GM04504 (cell line): ENCODE data around the gene PRDM16.

ENCODE experiments used
- DNase-seq: peaks from one replicate; pipeline ENCODE4 v3.0.0-alpha.2; 2012; ENCODE audit warnings: low read depth

Gene PRDM16

DNA sequence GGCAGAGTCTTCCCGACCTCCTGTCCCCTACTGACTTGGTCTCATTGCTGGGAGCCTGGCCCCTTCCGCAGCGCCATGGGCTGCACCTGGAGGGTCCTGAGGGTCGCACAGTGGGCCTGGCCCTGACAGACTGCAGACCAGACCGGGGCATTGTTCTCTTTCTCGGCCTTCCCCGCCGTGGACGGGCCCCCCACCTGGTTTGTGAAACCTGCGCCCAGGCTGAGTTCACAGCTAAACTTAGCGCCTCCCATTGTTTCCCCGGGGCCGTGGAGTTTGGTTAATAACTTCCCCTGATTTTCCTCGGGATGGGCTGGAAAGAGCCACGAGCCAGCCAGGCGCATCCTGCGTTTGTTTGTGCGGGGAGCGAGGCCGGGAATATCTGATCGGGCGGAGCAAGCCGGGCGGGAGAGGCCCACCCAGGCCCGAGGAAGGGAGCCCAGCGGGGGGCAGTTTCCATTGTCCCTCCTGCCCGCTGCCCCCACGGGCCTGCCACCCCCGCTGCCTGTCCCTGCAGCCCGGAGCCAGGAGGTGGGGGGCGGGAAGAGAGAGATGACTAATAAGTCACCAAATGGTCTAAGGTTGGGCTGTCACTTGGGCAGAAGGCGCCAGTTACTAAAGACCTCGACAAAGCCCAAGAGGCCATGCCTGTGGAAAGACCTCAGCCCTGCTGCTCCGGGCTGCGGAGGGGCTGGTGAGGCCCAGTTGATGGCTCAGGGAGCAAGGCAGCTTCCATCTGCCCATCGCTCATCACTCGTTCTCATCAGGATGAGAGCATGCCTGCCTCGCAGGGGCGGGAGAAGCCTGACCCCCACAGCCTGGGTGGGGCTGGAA is 346.5 kb downstream of the PRDM16 start:
- DNase-seq: no peak

DNA sequence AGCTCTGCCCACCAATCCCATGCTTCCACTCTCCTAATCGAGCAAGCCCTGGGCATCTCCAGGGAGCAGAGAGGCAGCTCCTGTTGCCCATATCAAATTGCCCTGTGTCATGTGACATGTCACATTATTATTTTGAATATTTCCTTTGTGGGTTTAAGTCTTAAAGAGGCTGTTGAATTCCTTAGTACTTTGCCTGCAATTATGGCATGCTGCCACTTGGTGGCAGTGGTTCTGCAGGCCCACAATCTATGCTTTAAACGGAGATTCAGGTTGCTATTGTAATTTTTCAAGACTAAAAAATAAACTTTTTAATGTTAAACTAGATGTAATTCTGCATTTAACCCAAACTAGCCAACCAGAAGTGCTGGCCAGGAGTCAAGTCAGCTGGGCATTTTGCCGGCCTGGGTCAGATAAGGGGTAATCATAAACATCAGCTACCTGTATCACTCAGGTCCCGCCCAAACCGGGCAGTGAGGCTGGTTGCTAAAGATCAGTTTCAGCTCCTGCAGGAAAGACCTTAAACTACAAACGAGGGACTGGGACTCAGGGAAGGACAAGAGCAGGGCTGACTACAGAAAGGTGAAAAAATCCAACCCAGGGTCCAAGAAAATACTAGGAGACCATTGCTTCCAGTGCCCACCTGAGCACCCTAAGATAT is 348.2 kb downstream of the PRDM16 start:
- DNase-seq: no peak

DNA sequence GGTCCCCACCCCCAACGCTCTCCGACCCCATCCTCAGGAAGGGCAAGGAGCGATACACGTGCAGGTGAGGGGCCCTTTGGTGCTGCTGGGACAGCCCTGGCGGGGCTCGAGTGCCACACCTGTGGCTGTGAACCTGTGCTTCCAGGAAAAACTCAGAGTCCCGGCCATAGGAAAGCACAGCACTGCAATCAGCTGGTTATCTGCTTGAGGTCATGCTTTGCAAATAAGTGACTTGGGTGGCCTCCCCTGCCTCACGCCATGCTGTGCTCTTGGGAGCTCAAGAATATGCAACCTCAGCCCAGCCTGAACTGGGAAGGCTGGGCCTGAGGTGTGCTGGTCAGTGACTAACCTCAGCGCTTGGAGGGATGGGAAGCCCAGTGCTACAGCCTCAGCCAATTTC is 348.9 kb downstream of the PRDM16 start:
- no peak for DNase-seq

DNA sequence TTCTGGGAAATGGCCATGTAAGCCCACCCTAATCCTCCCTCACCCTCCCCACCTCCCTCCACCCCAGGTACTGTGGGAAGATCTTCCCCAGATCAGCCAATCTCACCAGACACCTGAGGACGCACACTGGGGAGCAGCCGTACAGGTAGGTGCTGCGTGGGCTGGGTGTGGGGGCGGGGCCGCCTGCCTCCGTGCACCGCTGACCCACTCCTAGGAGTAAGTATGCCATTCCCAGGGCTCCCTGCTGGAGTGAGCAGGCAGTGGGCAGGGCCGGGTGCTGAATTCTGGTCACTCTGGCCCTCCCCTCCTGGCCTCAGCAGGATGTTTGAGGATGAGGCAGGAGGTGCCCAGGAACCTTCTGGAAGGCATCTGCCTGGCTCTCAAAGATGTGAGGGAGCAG is 349.6 kb downstream of the PRDM16 start:
- no peak for DNase-seq

DNA sequence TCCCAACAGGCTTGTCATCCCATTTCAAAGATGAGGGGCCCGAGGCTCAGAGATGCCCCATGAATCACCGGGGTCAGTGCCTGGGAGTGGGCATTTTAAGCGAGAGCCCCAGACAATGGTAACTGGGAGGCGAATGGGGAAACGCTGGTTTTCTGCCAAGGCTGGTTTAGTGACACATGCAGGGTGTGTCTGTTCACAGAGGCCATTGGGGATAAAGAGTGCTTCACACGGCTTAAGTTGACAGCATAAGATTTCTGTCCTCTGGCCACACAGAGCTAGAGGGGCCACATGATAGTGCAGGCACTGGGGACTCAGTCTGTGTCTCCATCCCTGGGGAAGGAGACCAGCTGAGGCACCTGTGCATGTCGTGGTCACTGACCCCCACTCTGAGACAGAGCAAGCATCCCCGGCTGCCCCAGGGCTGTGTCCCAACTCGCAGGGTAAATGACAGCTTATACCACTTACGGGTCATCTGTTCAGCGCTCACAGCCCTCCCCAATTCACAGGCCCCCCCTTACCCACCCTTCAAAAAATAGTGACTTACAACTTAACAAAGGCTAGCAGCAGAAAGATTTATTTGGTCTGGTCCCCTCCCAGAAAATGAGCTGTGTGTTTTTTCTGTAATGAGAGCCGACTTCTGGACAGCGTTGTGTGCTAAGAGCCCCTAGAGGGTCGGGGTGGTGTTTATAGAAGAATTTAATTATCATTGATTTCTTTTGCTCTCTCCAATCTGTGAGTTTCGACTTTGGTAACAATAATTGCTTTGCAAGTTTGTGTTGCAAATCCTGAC is 350.6 kb downstream of the PRDM16 start:
- no peak for DNase-seq

DNA sequence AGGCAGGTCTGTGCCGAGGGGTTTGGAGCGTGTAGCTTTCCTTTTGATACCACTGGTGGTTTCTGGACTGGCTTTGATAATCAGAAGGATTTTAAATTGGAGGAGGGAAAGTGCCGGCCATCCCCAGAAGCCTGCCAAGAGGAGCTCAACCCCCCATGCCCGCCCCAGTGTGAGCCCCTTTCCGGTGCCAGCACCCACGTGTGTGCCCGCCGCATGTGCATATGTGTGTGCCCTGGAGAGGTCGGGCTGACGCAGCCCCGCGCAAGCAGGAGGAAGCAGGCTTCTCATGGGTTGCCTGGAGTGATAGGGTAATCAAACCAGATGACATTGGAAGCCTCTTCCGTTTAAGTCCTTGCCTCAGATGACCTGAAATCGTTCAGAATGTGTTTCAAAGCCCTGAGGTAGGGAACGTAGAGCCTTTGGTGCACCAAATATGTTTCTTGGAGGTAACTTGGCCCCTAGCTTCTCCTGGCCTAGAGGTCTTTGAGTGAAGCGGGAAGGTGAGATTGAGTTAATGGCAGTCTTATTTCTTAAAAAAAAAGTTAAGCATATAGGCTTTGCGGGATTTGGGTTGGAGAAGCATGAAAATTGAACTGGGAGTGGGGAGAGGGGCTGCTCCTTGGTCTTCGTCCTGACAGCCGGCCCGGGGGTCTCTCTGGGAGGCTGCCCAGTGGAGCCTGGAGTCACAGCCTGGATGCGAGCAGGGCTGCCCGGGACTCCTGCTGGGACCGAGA is 351.4 kb downstream of the PRDM16 start:
- DNase-seq: no peak

DNA sequence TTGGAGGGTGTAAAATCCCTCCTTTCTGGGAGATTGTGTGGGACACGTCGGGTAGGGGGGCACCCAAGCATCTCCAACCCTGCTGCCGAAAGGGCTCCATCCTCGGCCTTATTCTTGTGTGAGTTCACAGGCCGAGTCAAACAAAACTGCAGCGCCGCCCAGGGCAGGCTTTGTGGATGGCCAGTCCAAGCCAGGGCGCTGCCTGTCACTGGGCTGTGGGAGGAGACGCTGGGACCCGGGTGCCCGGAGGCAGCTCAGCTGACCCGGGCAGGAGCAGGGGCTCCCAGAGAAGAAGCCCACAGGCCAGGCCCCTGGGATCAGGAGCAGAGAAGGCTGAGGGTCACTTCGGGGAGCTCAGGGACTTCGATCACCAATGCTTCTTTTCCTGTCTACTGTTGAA is 353.6 kb downstream of the PRDM16 start:
- no peak for DNase-seq

DNA sequence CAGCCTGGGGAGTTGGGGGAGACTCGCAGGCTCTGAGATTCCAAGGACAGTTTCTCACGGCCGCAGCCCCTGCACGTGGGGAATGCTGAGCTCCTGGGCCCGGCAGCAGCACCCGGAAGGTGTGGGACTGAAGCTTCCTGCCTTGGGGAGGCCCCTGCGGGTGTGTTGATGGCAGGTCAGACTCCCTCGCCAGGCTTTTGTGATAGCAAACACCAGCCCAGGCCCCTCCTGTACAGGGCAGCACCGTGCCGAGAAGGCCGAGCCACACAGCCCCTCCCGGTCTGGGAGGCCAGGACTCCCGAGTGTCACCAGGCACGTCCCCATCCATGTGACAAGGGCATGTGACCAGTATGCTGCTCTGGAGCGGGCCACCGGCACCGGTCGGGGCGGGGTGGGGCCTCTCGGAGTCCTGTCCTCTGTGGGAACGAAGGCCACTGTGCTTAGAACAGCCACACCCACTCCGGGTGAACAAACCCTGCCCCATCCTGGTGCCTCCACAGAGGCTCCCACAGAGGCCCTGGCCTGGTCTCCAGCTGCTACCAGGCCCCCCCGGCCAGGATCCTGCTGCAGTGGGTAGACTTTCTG is 354.3 kb downstream of the PRDM16 start:
- DNase-seq: no peak

DNA sequence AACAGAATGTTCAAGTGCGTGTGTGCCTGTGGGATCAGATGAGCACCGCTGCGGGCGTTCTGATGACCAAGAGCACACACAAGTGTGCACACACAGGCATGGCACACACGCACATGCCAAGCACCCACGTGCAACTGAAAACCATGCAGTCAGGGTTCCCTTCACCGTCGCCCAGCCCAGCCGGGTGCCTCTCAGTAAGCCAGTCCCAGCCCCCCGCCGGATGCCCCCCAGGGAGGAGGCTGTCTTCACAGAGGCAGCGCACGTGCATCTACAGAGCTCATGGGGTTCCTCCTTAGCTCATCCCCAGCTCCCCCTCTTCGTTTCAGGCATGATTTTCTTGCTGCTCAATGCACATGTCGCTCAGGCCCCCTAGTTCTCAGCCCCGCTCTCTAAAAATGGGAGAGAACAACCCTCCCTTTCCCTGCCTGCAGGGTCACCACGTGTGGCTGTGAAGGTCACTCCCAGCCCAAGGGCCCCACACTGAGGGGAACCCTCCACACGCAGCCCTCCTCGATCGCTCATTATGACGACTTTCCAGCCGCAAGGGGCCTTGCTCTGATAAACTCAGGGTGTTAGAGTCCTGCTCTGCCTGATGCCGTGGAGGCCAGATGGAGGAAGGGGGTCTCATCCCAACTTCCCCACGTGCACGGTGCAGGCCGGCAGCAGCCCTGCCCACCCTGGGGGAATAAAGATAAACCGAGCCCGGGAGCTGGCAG is 355.1 kb downstream of the PRDM16 start:
- no peak for DNase-seq

DNA sequence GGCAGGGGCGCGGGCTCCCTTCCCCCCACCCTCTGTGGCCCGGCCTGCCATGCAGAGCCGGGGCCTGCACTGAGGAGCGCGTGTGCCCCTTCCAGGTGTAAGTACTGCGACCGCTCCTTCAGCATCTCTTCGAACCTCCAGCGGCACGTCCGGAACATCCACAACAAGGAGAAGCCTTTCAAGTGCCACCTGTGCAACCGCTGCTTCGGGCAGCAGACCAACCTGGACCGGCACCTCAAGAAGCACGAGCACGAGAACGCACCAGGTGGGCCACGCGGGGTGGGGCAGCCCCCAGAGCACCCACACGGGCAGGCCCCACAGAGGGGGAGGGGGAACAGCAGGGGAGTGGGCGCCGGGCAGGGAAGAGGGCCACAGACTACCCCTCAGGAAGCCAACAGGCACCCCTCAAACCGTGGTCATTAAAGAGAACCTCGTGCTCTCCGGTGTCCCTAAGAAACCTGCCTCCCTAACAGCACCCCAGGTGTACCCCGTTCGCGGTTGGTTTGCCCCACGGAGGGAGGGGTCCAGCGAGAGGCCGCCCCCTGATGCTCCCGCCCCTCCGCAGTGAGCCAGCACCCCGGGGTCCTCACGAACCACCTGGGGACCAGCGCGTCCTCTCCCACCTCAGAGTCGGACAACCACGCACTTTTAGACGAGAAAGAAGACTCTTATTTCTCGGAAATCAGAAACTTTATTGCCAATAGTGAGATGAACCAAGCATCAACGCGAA is 356.6 kb downstream of the PRDM16 start:
- no peak for DNase-seq

DNA sequence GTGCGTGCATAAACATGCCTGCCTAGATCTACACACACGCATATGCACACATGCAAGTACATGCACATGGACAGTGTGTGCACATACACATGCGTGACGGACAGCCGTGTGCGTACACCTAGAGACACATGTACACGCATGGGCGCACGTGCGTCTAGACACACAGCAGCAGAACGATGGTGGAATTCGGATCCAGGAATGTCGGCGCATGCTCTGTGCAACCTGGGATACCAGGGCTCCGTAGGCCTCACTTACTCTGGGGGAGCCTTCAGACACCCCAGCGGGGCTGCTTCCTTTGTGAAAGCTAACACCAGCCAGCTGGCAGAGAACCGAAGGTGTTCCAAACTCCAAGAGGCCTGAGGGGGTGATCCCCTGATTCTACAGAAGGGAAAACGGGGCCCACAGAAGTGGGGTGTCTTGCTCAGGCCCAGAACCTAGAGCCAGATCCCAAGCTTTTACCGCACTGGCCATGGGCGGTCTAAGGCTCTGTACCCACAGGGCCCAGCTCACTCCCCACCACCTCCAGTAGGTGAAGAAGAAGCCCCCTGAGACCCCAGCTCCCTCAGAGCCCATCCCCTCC is 358.0 kb downstream of the PRDM16 start:
- no peak for DNase-seq

DNA sequence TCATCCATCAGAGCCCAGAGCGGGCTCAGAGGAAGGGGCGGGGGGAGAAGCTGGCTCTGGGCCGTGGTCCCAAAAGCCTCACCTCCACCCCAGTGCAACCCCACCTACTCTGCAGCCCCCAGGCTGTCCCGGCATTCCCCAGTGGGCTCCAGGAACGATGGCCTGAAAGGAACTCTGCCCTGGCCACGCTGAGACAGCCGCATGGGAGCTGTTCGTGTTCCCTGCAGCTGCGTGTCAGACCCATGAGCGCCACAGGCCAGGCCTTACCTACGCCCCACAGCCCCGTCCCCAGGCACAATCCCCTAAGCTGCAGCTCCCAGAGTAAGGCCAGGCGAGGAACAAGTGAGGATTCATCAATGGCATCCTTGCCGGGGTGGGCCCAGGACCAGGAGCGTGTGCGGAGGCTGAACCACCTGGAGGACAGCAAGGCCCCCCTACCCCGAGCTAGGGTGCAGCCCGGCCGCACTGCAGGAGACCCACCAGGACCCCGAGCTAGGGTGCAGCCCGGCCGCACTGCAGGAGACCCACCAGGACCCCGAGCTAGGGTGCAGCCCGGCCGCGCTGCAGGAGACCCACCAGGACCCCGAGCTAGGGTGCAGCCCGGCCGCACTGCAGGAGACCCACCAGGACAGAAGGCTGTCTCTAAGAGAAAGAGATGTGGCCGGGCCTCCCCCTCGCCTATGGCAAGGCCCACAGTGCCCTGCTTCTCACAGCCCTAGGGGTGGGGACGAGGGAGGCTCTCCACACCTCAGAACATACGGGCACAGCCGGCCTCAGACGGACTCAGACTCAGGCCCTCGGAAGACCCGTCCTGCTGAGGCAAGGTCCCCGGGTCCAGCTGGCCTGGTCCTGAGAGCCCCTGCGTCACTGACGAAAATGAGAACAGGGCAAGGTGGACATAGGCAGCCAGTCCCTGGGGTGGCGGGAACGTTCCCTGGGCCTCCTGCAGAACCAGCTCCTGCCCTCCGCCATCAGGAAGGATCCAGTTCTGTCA is 359.0 kb downstream of the PRDM16 start:
- no peak for DNase-seq

DNA sequence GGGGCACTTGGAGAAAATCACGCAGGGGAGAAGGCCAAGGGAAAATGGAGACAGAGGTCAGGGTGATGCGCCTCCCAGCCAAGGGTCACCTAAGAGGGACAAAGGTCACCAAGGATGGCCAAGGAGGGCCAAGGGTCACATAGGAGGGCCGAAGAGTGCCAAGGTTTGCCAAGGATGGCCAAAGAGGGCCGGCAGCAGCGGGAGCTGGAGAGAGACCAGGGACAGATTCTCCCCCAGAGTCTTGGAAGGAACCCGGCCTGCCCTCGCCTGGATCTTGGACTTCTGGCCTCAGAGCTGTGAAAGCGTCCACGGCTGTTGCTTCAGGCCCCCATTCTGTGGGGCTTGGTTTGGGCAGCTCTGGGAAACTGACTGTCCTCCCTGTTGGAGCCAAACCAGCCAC is 359.9 kb downstream of the PRDM16 start:
- DNase-seq: no peak

DNA sequence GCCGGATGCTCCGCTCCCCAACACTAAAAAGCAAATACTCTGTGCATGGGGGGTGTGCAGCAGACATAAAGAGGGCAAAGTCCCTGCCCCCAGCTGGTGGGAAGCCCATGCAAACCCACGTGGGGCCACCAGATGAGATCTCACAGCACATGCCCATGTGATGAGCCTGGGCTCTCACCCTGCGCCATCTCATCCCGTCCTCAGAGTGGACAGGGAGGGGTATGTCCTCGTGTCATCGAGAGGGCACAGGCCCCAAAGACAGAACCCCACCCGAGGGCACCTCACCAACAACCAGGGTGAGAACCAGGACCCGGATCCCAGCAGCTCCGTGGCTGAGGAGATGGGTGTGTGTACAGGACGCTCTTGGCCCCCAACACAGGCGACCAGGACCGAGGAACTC is 360.3 kb downstream of the PRDM16 start:
- no peak for DNase-seq

DNA sequence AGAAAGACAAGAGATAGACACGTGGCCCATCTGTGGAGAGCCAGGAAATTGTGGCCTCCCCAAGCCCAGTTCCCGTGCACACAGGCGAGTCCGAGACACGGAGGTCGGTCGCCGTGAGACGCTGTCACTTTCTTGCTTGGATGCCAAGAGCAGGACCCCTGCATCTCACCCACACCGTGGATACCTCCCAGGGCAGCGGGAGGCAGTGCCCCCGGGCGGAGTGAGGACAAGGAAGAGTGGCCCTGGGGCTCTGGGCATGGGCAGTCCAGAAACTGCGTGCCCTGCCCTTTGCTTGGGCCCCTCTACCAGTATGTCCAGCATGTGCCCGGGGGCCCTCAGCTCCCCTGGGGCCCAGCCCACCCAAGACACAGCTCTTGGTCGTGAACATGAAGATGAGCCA is 360.8 kb downstream of the PRDM16 start:
- DNase-seq: no peak

DNA sequence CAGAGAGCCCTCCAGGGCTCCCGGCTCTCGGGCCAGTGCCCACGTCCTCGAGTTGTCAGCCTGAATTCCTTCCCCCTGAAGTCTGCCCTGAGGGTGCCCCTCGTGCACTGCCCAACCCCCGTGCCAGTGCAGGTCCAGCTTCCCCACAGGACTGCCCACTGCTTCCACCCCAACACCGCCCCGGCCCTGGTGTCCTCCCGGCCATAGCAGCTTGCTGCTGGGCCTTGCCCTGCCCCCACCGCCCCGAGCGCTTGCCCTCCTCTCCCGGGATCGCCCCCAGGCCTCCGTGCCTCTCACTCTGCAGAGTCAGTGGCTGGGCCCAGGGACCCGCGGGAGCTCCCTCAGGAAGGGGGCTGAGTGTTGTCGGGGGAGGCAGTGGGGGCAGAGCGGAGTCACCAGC is 361.4 kb downstream of the PRDM16 start:
- DNase-seq: no peak

DNA sequence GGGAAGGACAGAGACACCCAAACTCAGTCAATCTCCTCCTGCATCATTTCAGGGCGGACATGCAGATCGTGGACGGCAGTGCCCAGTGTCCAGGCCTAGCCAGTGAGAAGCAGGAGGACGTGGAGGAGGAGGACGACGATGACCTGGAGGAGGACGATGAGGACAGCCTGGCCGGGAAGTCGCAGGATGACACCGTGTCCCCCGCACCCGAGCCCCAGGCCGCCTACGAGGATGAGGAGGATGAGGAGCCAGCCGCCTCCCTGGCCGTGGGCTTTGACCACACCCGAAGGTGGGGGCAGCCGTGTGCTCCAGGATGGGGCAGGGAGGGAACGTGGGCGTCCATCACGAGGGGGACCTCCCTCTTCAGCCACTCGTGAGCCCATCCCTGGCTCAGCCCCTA is 361.8 kb downstream of the PRDM16 start:
- no peak for DNase-seq

DNA sequence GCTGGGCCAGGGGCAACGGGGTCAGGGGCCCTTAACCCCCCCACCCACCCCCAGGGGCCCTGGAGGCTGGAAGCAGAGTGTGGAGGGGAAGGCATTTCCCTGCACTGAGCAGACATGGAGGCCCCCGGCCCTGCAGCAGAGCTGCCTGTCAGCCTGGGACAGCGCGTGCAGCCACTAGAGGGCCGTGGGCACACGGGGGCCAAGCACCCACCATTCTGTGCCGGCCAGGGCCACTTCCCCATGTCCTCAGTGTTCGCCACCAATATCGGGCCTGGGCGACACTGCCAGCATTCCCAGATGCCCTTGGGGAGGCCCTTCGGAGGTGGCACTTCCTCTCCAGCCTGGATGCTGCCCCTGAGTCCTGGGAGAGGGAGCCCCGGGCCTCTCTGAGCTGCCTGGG is 362.3 kb downstream of the PRDM16 start:
- no peak for DNase-seq

DNA sequence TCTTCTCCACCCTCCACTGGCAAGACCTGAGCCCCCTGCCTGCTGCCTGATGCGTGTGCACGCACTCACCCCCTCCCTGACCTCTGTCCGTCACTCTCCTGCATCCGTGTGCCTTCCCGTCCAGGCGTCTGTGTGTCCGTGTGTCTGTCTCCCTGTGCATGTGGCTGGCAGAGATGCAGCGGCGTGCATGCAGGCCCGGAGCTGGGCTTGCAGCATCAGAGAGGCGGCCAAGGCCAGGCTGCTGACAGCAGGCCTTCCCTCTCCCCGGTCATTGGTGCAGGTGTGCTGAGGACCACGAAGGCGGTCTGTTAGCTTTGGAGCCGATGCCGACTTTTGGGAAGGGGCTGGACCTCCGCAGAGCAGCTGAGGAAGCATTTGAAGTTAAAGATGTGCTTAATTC is 362.7 kb downstream of the PRDM16 start:
- DNase-seq: no peak
